K562 (cell line): Measurements from ENCODE around the gene BHMT2.

ENCODE experiments used
- CTCF ChIP-seq, 3 experiments: IDR thresholded peaks in 2 of 3; conservative IDR thresholded peaks in 1 of 3; 2 replicates each; pipeline ENCODE4 v1.5.1; 2011 to 2012; ENCODE audit warnings: low read length in 3 of 3, mild to moderate bottlenecking in 3 of 3, control low read depth in 2 of 3, improper control_type of control experiment in 1 of 3, inconsistent platforms in 1 of 3, low read depth in 1 of 3, mixed read lengths in 1 of 3, moderate library complexity in 1 of 3; ENCODE audit not compliant: insufficient read depth in 2 of 3
- EZH2 ChIP-seq: IDR thresholded peaks from 2 replicates; pipeline ENCODE4 v1.6.1; 2012; ENCODE audit warnings: low read depth, mild to moderate bottlenecking, inconsistent platforms, low read length, borderline replicate concordance
- FOXM1 ChIP-seq, 2 experiments: fragments of 450-650 bp in 1 of 2; sonication (generic) in 1 of 2; formaldehyde crosslinking in 1 of 2; IDR thresholded peaks; 2 replicates each; pipeline versions ENCODE4 v1.6.1 to v1.9.0; 2017 to 2022; ENCODE audit warnings: low read depth in 2 of 2, mild to moderate bottlenecking in 2 of 2, missing genetic modification reagents in 1 of 2, moderate library complexity in 1 of 2
- NFIX ChIP-seq: fragments of 250-450 bp; sonication (Bioruptor Pico); IDR thresholded peaks from 2 replicates; pipeline ENCODE4 v1.4.0; 2020; ENCODE audit warnings: low read depth, mild to moderate bottlenecking, moderate library complexity
- SREBF1 ChIP-seq: fragments of 150-350 bp; IDR thresholded peaks from 2 replicates; pipeline ENCODE4 v1.6.1; 2014; ENCODE audit warnings: antibody characterized with exemption, low read depth, low read length, borderline replicate concordance
- TSHZ1 ChIP-seq: fragments of 250-450 bp; sonication (Bioruptor Pico); IDR thresholded peaks from 2 replicates; pipeline ENCODE4 v1.4.0; 2020; ENCODE audit warnings: mild to moderate bottlenecking, moderate library complexity
- ZNF121 ChIP-seq: sonication (generic); formaldehyde crosslinking; conservative IDR thresholded peaks from 2 replicates; pipeline ENCODE4 v1.8.0; 2022; ENCODE audit warnings: missing genetic modification reagents
- TF ChIP-seq, protein P1 (sequence below): sonication (generic); formaldehyde crosslinking; IDR thresholded peaks from 2 replicates; pipeline ENCODE4 v1.8.0; 2022; ENCODE audit warnings: mild to moderate bottlenecking, missing genetic modification reagents
- TF ChIP-seq, protein P2 (sequence below): fragments of 250-450 bp; sonication (Bioruptor Pico); IDR thresholded peaks from 2 replicates; pipeline ENCODE4 v1.5.1; 2021; ENCODE audit warnings: mild to moderate bottlenecking

GRCh38 chr5:79069488-79070349 is at the start of gene BHMT2, which contains the start of gene DMGDH:
- no peak for TF ChIP-seq ZNF121 (CRISPR knock-in tag)
- TF ChIP-seq TSHZ1 (CRISPR knock-in tag): no peak
- no peak for TF ChIP-seq EZH2
- TF ChIP-seq CTCF (IDR thresholded peaks at IDR 0.05 in 2 of 3, conservative IDR thresholded peaks at IDR 0.05 in 1 of 3; ENCODE audit: insufficient read depth in 2 of 3, low read depth in 1 of 3, low read length in 3 of 3): no peak
- TF ChIP-seq, protein P1, sequence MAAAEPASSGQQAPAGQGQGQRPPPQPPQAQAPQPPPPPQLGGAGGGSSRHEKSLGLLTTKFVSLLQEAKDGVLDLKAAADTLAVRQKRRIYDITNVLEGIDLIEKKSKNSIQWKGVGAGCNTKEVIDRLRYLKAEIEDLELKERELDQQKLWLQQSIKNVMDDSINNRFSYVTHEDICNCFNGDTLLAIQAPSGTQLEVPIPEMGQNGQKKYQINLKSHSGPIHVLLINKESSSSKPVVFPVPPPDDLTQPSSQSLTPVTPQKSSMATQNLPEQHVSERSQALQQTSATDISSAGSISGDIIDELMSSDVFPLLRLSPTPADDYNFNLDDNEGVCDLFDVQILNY: no peak
- TF ChIP-seq, protein P2, sequence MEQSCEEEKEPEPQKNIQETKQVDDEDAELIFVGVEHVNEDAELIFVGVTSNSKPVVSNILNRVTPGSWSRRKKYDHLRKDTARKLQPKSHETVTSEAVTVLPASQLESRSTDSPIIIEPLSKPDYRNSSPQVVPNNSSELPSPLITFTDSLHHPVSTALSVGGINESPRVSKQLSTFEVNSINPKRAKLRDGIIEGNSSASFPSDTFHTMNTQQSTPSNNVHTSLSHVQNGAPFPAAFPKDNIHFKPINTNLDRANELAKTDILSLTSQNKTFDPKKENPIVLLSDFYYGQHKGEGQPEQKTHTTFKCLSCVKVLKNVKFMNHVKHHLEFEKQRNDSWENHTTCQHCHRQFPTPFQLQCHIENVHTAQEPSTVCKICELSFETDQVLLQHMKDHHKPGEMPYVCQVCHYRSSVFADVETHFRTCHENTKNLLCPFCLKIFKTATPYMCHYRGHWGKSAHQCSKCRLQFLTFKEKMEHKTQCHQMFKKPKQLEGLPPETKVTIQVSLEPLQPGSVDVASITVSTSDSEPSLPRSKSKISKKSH (CRISPR knock-in tag): no peak
- no peak for TF ChIP-seq FOXM1 (IDR thresholded peaks at IDR 0.05; ENCODE audit: low read depth)
- TF ChIP-seq FOXM1 (CRISPR knock-in tag; IDR thresholded peaks at IDR 0.05; ENCODE audit: low read depth): no peak
- TF ChIP-seq SREBF1: no peak
- TF ChIP-seq NFIX (CRISPR knock-in tag): no peak
